HG03196 (cell line): Measurements from ENCODE around the gene UNC93A.
A peak's percentile ranks its signal among the peaks of the same experiment; 100 is the strongest.
"Not testable (repeated sequence)": the region's sequence is repeated elsewhere in the genome, so short reads cannot be mapped to it uniquely, and the experiment has no call there.

Experiments used
- ATAC-seq: cut with Tn5 transposase; IDR thresholded peaks from one replicate; pipeline ENCODE4 v1.9.1; 2021; ENCODE audit not compliant: unreplicated experiment

The UNC93A gene

DNA sequence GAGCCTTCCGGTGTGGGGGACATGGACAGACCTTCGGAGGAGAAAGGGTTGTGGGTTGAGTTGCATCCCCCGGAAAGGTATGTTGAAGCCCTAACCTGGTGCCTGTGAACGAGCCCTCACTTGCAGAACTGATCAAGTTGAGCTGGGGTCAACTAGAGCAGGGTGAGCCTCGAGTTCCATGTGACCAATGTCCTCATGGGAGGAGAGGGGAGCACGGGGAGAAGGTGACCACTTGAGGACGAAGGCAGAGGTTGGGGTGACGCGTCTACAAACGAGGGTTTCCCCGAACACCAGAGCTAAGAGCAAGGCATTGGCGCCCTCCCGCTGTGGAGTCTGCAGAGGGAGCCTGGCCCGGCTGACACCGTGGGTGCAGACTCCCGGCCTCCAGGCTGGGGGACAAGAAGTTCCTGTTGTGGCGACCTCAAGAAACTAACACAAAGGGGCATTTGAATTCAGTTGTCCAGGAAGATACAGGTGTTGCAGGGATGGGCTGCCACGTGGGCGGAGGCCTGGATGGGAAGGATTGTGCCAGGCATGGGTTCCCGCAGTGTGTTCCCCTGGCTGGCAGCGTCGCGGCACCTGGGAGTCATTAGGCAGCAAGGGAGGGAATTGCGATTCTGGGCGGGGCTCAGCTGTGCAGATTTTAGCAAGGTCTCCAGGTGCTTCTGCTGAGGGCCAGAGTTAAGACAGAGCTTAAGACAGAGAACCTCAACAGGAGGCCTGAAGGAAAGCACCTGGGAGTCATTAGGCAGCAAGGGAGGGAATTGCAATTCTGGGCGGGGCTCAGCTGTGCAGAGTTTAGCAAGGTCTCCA lies 20.4 kb upstream of the UNC93A start:
- ATAC-seq = no peak

DNA sequence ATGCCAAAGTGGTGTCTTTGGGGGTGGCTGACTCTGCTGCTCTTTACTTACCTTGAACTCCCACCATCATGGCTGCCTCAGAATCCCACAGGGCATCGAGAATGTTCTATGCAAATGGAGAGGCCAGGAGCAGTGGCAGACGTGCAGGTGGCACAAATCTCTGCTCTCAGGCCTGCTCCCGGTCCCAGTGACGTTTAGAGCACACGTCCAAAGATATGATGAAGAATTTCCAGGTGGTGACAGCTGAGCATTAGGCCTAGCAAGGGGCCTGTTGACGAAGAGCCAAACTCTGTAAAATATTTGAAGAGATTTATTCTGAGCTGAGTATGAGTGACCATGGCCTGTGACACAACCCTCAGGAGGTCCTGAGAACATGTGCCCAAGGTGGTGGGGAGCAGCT lies 19.0 kb upstream of the UNC93A start:
- ATAC-seq = no peak

DNA sequence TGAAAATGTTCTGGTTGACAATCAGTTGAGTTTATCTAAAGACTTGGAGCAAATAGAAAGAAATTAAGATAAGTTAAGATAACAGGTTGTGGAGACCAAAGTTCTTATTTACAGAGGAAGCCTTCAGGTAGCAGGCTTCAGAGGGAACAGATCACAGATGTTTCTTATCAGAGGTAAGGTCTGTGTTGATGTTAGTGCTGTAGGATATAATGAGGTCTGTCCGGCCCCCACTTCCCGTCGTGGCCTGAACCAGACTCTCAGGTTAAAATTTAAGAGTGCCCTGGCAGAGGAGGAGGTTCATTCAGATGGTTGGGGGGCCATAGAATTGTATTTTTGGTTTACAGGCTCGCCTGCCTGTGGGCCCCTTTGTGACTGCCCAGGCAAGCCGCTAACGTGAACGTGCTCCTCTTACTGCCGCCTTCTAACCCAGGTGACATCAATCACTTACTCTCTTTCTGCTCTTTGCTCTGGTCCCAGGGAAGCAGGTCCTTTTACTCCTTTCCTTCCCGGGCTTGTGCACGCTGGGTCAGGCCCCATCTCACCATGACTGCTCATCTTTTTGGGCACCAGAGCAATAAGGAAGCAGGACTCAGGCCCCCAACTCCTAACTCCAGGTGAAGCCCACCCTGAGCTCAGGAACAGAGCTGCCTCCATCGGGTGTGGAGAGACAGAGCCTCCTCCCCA lies 18.3 kb upstream of the UNC93A start:
- no peak for ATAC-seq

DNA sequence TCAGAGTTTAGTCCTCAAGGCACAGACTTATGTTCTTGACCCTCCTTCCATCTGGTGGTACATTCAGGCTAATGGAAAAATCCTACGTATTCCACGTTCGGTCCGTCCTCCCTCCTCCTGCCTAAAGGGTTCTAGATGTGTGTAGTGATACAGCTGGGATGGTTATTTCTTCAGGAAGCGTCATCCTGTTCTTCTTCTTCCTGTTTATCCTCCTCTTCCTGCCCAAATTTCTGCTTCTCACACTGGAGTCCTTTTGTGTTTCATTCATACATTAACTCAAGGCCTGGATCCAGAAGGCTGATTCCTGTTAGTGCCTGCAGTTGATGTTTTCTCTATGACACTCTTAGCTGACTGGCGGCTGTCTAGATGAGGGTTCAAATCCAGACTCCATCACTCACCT lies 16.8 kb upstream of the UNC93A start:
- no peak for ATAC-seq

DNA sequence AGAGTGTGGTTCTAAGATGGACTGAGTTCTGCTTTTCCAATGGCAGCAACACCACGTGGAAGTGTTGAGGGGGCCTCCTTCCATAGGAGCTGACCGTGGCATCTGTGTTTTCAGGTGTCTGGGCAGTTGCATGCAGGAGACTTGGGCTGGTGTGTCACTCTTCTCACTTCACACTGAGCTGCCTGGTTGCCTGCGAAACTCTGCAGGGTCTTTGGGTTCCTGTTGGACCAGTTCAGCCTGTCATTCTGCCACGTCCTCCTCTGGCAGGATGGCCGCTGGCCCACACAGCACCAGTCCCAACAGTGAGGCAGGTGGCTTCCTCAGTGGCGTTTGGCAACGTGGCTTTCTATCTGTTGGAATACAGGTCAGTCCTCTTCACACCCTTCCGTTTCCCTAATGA lies 16.1 kb upstream of the UNC93A start:
- ATAC-seq = no peak

DNA sequence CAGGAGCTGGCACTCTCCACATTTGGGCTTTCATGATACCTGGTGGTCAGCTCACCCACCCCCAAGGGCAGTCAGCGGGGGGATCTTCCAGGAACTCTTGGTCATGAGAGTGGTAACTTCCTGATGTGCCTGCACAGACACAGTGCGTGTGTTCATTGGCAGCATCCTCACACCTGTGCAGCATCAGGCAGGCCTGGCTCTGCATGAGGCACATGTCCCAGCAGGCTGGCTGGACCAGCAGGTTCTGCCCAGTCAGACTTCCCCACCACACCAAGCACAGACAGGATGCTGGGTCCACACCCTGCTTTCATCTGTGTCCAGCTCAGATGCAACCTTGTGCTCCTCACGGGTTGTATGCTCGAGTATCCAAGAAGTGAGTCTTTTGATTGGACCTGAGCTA lies 15.7 kb upstream of the UNC93A start:
- no peak for ATAC-seq

DNA sequence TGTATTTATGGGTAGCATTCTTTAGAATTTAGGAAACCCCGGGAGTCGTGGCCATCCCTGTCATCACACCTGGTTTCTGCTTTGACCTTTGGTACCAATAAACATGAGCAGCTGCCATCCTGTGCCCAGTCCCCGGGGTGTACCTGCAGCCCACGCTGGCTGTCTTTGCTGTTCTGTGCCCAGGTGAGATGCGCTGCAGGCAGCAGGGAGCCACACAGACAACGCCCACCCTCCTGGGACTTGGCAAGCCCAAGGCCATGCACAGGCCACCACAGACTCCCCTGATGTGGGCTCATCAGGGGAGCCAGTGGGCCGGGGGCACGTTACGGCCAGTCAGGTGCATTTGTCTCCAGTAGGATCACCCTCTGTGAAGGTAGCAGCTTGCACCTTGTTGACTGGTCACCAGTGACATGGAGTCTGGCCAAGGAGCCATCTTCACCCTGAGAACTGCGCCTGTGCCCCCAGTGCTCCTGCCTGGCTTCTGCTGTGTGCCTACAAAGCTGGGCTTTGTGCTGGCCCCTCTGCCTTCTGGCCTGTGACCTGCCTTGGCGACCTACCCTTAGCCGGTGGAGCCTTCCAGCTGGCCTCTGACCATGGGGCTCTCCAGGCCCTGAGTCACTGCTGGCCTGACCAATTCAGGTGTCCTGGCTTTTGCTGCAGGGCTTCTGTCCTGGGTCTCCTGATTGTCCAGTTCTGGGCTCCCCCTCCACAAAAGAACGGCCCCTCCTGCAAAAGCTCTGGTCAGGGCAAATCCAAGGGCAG lies 14.2 kb upstream of the UNC93A start:
- ATAC-seq = no peak

DNA sequence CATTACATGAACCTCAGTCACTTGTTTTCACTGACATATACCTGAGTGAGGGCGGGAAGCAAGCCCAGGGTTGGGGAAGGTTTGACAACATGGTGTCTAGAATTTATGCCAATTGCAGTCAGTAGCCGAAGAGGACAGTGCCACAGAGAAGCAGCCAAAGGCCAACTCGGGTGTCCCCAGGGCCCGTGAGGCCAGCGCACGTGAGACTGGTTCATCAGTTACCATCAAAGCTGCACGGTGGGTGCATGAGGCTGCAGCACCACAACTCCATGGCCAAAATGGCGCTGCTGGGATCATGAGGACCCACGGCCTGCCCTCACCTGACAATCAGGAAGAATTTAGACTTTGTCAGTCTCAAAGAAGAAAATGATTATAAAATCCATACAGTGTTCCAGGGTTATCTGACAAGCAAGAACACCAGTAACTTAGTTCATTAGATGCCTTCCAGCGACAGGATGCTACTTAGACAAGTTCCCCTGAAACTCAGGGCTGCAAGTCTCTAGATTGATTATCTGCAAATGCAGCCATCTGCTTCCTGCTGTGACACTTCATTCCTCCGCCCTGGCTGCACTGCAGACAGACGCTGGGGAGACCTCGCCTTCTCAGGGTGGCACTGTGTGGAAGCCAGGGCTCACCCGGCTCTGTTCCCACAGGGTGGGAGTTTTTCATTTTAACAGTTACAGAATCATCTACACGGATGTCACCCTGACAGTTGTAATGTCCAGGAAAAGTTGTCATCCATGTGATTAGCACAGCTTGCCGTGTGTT lies 12.8 kb upstream of the UNC93A start:
- ATAC-seq = not testable (repeated sequence)

DNA sequence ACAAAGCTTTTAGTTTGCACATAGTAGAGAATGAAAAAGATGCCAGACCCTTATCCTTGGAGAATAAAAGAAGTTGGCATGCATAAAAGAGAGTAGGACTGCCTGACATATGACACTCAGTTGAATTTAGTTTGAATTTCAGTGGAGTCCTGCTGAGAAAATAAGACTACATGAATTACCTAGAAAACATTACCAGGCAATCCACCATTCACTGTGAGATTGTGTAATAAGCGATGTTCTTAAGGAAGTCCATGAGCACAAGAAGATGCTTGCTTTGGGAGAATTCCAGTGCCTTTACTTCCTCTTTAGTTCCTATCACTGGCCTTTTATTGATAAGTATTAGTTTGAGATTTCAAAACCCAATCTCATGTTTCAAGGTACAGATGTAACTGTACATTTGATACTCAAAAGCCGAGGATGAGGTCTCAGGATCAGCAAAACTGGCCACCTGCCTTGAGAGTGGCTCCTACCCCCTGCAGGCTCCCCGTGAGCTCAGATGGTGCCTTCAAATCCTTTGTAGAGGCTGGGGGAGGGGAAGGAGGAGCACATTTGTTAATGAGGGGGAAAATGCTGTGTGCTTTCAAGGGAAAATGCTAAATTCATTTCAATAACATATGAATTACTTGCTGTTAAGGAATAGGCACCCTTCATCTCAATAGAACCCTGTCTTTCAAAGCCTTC lies 11.2 kb upstream of the UNC93A start:
- ATAC-seq = no peak

DNA sequence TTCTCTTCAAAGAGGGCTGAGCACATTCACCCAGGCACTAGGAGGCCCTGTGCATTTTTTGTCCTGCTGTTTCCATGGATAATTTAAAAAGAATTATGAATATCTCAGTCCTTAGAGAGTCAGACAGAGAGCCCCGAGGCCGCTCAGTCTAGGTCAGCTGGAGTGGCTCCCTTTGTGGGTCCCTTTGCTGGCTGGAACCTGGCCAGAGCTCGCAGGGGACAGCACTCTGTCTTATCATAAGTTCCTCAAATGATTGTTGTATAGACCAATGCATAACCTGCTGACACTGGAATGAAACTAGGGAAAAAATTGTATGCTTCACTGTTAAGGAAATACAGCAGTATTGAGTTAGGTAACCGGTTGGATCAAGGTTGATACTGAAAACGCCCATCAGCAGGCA lies 10.6 kb upstream of the UNC93A start:
- ATAC-seq = not testable (repeated sequence)

DNA sequence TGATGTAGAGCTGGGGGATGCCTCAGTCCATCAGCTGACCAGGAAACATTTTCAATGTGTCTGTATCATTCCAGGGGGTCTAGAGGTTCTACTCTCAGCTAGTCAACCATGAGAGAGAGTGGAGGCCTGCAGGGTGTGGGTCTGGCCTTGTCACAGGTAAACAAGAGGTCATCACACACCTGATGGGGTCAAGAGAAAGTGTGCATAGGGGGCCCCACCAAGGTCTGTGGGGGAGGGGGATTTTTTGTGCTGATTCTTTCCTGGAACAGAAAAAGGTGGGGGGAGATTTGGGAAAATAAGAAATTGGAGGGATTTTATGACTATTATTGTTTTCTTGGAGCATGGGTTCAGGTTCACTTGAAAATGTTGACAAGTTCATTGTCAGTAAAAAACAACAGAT lies 8.9 kb upstream of the UNC93A start:
- no peak for ATAC-seq

DNA sequence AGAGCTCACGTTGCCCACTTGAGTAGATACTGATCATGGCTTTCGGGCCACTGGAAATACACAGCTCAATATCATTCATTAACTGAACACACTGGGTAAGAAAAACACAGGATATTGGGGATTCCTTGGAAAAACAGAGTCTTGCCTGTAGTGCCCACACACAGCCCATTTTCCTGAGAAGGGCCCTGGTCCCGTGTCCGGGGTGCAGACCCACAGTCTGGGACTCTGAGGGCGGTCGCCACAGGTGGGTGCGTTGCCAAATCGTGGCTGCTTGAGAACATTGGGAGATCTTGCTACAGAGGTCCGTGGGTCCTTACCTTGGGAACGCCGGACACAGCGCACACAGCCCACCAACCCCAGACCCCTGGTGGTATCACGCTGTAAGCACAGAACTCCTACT lies 6.5 kb upstream of the UNC93A start:
- not testable (repeated sequence) for ATAC-seq

DNA sequence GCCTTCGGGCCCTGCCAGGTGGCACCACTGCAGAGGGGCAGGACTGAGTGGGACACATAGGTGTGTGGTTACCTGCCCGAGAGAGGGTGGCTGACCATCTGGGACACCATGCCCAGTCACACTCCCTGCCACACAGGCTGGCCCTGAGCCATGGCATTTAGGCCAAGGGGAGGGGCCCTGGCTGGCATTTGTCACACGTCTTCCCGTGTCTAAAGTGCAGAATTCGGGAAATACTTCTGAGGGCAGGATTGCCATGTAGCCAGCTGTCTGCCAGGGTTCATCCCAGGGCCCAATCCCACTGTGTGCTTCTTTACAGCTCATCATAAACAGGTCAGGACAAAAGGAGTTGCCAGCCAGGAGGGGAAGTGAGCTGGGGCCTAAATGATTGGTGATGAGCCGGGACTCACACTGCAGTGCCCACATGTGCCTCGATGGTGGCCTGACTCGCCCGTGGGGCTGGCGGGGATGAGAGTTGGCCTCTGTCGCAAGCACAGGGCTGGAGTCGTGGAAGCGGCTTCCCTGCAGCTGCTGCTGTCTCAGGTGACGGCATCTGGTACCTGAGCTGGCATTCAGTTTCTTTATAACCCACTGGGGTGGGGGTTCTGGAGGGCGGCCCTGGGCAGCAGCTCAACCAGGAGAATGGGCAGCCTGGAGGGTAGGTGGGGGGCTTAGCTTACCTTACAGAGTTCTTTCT lies 5.9 kb upstream of the UNC93A start:
- ATAC-seq = no peak

DNA sequence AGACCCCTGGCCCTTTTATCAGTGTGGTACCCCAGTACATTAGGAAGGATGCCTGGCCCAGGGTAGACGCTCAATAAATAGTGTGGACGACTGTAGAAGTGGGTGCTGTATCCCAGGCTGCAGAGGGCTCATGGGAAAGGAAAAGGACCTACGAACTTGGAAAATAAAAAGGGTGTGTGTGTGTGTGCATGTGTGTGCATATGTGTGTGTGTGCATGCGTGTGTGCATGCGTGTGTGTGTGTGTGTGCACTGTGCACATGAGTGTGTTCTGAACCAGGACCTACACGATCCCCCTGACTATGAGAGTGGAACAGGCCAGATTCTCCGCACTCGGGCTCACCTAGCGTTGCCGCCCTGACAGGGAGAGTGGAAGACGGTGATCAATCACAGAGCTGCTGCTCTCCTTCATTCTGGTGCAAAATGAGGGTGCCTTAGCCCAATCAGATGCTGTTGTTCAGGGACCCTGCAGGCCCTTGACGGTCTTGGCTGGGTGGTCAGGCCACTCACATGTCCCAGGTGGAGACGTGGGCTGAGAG lies 3.5 kb upstream of the UNC93A start:
- ATAC-seq = no peak

DNA sequence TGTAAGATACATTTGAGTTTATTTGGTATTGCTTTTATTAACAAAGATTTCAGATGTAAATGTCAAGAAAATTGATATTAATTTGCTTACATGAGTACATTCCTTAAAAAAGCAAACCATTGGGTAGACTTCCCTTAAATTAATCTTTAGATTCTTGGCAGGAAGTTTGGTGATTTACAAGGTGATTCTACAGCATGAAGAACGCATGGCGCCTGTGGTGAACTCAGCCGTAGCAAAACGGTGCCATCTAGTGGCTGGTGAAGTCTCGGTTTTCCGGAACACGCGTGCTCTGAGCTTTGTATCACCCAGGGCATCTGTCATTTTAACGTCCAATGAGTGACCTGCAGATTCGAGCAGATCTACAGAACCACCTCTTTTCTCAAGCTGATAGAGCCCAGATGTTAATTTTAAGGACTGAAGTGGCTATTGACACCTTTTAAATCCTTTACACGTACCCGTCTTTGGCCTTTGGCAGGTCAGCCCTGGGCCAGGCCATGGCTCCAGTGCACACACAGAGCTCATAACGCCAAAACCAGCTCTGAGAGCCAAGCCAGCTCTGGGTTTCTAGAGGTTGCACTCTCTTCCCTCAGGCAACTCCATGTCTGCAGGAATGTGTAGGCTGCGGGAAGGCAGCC lies 2.4 kb upstream of the UNC93A start:
- peak; percentile 81 for ATAC-seq

DNA sequence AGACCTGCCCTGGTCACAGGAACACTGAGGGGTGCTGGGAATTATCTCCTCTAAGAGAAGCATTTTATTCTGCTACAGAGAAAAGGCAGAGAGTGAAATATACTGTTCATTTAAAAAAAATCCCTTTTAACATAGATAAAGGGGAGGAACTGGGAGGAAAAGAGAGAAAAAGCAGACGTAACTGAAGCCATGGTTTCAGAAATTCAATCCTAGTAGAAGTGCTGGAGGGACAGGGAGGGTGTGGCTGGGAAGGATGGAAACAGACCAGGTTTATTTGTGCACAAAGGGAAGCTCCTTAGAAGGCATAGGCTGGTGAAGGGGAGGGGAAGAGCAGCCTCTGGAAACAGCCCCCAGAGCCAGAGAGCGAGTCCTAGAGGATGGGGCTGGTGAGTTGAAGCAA lies 1.8 kb upstream of the UNC93A start:
- ATAC-seq = not testable (repeated sequence)

DNA sequence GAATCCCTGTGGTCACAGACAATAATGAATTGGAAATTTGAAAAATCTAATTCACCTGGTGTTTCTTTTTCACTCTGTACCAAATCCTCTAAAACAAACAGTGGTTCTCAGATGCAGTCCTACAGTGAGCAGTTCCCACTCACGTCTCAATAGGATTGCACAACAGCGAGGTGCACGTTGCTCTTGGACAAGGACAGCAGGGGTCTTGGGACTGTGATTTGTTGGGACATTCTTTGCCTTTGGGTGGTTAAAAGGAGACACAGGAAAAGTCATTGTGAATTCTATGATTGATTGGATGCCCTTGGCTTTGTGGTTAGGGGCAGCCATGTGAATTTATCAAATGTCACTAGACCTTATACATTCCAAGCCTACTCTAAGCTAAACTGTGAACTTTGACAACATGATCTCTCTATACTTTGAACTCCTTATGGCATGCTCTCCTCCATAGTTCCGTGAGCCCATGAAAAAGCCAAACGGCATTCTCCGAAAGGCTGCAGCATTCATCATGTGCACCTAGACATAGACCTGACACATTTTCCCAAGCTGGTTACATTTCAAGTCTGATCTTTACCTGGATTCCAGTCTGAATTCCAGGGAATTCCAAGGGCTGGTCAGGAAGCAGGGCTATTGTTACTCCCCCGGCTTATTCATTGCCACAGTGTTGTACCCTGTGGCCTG lies 647 bp downstream of the UNC93A start:
- ATAC-seq = no peak

DNA sequence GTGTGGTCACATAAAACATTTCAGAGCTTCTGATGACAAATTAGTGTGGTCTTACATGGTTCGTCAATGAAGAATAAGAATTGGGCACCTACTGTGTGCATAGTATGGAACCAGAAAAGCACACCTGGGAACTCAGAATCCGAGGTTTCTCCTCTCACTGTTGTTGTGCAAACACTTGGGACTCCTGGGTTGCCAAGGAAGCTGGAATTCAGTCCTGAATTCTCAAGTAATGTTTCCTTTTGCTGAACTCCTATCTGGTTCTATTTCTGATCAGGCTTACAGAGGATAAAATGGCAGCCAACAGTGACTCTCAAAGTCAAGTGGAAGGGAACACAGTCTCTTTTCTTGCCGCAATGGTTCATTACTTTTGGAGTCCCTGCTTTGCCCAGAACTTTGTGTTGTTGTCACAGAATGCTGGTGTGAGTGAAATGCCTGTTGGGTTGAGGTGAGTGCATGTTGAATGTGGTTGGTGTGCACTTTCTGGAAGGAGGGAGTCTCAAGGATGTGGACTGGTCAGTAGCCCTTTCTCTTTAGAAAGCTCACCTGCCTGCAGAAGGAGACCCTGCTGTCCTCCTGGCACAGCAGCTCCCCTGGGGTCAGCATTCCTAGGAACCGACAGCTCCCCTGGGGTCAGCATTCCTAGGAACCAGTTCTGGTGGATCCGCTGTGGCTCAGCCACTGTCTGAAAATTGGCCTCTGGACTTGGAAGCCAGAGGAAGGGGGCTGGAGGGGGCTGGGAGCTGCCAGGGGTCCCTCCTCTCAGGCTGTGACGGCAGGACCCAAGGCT lies 1.4 kb downstream of the UNC93A start:
- ATAC-seq = no peak
